Neural progenitor cell (in vitro differentiated cells): Measurements from ENCODE around the gene LUZP2. TPM values are rescaled to one million over a fixed set of nuclear protein-coding genes. Genes with fewer than 3 reads are reported as not detected.

Source experiments
- DNase-seq: peaks from one replicate; pipeline ENCODE4 v3.0.0-alpha.2; 2016; ENCODE audit warnings: low spot score
- H2AFZ ChIP-seq: fragments of 200-600 bp; sonication (generic); replicated peaks from 2 replicates; pipeline ENCODE4 v1.6.1; 2016; ENCODE audit warnings: antibody characterized with exemption
- H3F3A ChIP-seq: fragments of 200-600 bp; sonication (generic); 2 replicates; pipeline ENCODE4 v1.6.1; 2016; ENCODE audit warnings: antibody characterized with exemption, low read depth
- H3K27ac ChIP-seq: fragments of 200-600 bp; sonication (generic); 2 replicates; pipeline ENCODE4 v1.5.1; 2016; ENCODE audit warnings: mild to moderate bottlenecking
- H3K27me3 ChIP-seq: fragments of 200-600 bp; sonication (generic); 2 replicates; pipeline ENCODE4 v1.6.1; 2016; ENCODE audit warnings: mild to moderate bottlenecking, moderate library complexity
- H3K36me3 ChIP-seq: fragments of 200-600 bp; sonication (generic); 2 replicates; pipeline ENCODE4 v1.5.1; 2016
- H3K4me1 ChIP-seq: fragments of 200-600 bp; sonication (generic); 2 replicates; pipeline ENCODE4 v1.6.1; 2016; ENCODE audit warnings: mixed run types
- H3K4me2 ChIP-seq: fragments of 200-600 bp; sonication (generic); 2 replicates; pipeline ENCODE4 v1.6.1; 2016
- H3K4me3 ChIP-seq: fragments of 200-600 bp; sonication (generic); 2 replicates; pipeline ENCODE4 v1.5.1; 2016
- H3K79me2 ChIP-seq: fragments of 200-600 bp; sonication (generic); 2 replicates; pipeline ENCODE4 v1.6.1; 2016; ENCODE audit warnings: low read depth
- H3K9ac ChIP-seq: fragments of 200-600 bp; sonication (generic); 2 replicates; pipeline ENCODE4 v1.6.1; 2016
- H3K9me3 ChIP-seq: fragments of 200-600 bp; sonication (generic); 2 replicates; pipeline ENCODE4 v1.5.1; 2016; ENCODE audit warnings: low read depth
- H4K20me1 ChIP-seq: fragments of 200-600 bp; sonication (generic); 2 replicates; pipeline ENCODE4 v1.6.1; 2016; ENCODE audit warnings: low read depth
- H3K27ac Mint-ChIP-seq: 3 replicates; pipeline ENCODE4 v1.8.0; 2021; ENCODE audit warnings: mixed read lengths
- H3K27me3 Mint-ChIP-seq: 2 replicates; pipeline ENCODE4 v1.8.0; 2022; ENCODE audit warnings: low read depth, mild to moderate bottlenecking, inconsistent platforms, moderate library complexity, mixed read lengths; ENCODE audit not compliant: insufficient read depth
- H3K36me3 Mint-ChIP-seq: 3 replicates; pipeline ENCODE4 v1.8.0; 2021; ENCODE audit warnings: mixed read lengths
- H3K4me1 Mint-ChIP-seq: 3 replicates; pipeline ENCODE4 v1.8.0; 2021; ENCODE audit warnings: mixed read lengths
- H3K4me3 Mint-ChIP-seq: 3 replicates; pipeline ENCODE4 v1.8.0; 2021; ENCODE audit warnings: mild to moderate bottlenecking, moderate library complexity, mixed read lengths
- H3K9me3 Mint-ChIP-seq: 3 replicates; pipeline ENCODE4 v1.8.0; 2020; ENCODE audit warnings: mixed read lengths
- EZH2 ChIP-seq: fragments of 200-600 bp; sonication (generic); IDR thresholded peaks from 2 replicates; pipeline ENCODE4 v1.6.1; 2017; ENCODE audit warnings: antibody characterized with exemption, mild to moderate bottlenecking, moderate library complexity
- EZH2phosphoT487 ChIP-seq: fragments of 200-600 bp; sonication (generic); IDR thresholded peaks from 2 replicates; pipeline ENCODE4 v1.6.1; 2017; ENCODE audit warnings: antibody characterized with exemption
- total RNA-seq: library from RNA; depleted of rRNA; stranded (reverse); fragments of >200 nt; gene quantifications from 2 replicates; pipeline ENCODE4 v1.2.3, GENCODE V29; 2015; ENCODE audit warnings: low replicate concordance
- TF ChIP-seq, protein P1 (sequence below): fragments of 200-600 bp; sonication (generic); IDR thresholded peaks from 2 replicates; pipeline ENCODE4 v1.5.1; 2017; ENCODE audit warnings: antibody characterized with exemption, mild to moderate bottlenecking

Gene LUZP2
- total RNA-seq, 1 donor from 2014 or later: 2.5 TPM

- no peaks in the 10 kb centered on the region for H3K4me1 Mint-ChIP-seq
- no peaks in the 10 kb centered on the region for H3K36me3 Mint-ChIP-seq
- Histone ChIP-seq H2AFZ (no peak overlapping the region), H3K36me3 (no peaks in the 10 kb centered on the region), H3K4me3 (no peak overlapping the region), H4K20me1 (no peaks in the 10 kb centered on the region), H3K27ac (no peak overlapping the region), H3K9ac (no peak overlapping the region), H3K27me3 (no peaks in the 10 kb centered on the region), H3K9me3 (no peaks in the 10 kb centered on the region), H3F3A (no peaks in the 10 kb centered on the region), H3K4me2 (no peak overlapping the region), H3K79me2 (no peaks in the 10 kb centered on the region), H3K4me1 (no peaks in the 10 kb centered on the region)
- H3K27ac Mint-ChIP-seq: no peak overlapping the region
- H3K9me3 Mint-ChIP-seq: no peaks in the 10 kb centered on the region
- TF ChIP-seq EZH2phosphoT487 (no peak), EZH2 (no peak)
- TF ChIP-seq, protein P1, sequence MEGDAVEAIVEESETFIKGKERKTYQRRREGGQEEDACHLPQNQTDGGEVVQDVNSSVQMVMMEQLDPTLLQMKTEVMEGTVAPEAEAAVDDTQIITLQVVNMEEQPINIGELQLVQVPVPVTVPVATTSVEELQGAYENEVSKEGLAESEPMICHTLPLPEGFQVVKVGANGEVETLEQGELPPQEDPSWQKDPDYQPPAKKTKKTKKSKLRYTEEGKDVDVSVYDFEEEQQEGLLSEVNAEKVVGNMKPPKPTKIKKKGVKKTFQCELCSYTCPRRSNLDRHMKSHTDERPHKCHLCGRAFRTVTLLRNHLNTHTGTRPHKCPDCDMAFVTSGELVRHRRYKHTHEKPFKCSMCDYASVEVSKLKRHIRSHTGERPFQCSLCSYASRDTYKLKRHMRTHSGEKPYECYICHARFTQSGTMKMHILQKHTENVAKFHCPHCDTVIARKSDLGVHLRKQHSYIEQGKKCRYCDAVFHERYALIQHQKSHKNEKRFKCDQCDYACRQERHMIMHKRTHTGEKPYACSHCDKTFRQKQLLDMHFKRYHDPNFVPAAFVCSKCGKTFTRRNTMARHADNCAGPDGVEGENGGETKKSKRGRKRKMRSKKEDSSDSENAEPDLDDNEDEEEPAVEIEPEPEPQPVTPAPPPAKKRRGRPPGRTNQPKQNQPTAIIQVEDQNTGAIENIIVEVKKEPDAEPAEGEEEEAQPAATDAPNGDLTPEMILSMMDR: no peak
- no peak for DNase-seq
- no peaks in the 10 kb centered on the region for H3K27me3 Mint-ChIP-seq
- no peak overlapping the region for H3K4me3 Mint-ChIP-seq
Observed at GRCh38 chr11:24762076-24762475, 265.2 kb downstream of the LUZP2 start.

DNA sequence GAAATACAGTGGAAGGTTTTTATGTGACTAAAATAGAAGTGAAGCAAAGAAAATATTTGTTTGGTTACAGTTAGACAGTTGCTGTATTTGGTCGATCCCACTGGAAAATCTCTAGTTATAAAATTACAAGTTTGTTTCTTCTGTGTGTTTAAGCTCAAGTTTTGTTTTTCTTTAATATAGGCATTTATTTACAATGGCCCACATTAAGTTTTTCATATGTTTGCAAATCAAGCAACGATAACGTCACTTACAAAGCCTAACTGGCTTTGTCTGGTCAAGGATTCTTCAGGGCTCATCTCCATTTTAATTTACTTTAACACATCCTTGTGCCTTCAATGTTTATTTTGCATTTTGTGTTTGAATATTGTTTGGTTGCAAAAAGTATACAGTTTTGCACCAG, 270.6 kb downstream of the LUZP2 start:
- H3K9ac ChIP-seq: no peak overlapping the region
- no peak overlapping the region for H2AFZ ChIP-seq

DNA sequence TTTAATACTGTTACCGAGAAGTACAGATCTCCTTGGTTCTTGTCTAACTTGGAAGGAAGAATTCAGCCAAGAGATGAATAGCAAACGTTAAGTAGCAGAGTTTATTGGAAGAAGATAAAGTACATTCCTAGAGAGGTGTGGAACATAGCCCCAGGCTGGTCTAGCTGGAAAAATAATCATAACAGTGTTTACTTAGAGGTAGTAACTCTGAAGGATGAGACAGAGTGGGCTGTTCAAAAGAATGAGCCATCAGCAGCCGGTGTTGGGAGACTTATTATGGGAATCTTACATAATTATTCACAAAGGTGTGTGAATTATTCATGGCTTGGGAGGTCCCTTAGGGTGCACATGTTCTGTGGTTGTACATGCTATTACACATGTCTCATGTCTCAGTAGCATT, 276.5 kb downstream of the LUZP2 start:
- Histone ChIP-seq H3K27ac (no peak overlapping the region), H3K36me3 (no peaks in the 10 kb centered on the region), H3F3A (no peaks in the 10 kb centered on the region), H3K4me2 (no peak overlapping the region), H3K27me3 (no peaks in the 10 kb centered on the region), H3K4me1 (no peaks in the 10 kb centered on the region), H3K79me2 (no peaks in the 10 kb centered on the region), H2AFZ (no peak overlapping the region), H3K4me3 (no peak overlapping the region), H3K9me3 (no peaks in the 10 kb centered on the region), H4K20me1 (no peaks in the 10 kb centered on the region), H3K9ac (no peak overlapping the region)
- Mint-ChIP-seq H3K4me3 (no peak overlapping the region), H3K27ac (no peak overlapping the region), H3K36me3 (no peaks in the 10 kb centered on the region), H3K9me3 (no peaks in the 10 kb centered on the region), H3K4me1 (no peaks in the 10 kb centered on the region), H3K27me3 (no peaks in the 10 kb centered on the region)
- TF ChIP-seq EZH2phosphoT487 (no peak), EZH2 (no peak)
- TF ChIP-seq, protein P1: no peak
- no peak for DNase-seq

More for the DNA sequence above, 270.6 kb downstream of the LUZP2 start:
- Histone ChIP-seq H4K20me1 (no peaks in the 10 kb centered on the region), H3K27me3 (no peaks in the 10 kb centered on the region), H3K4me1 (no peaks in the 10 kb centered on the region), H3K27ac (no peak overlapping the region), H3K36me3 (no peaks in the 10 kb centered on the region), H3K4me2 (no peak overlapping the region), H3K79me2 (no peaks in the 10 kb centered on the region), H3K4me3 (no peak overlapping the region), H3F3A (no peaks in the 10 kb centered on the region), H3K9me3 (no peaks in the 10 kb centered on the region)
- H3K4me3 Mint-ChIP-seq: no peak overlapping the region
- no peaks in the 10 kb centered on the region for H3K36me3 Mint-ChIP-seq
- H3K27ac Mint-ChIP-seq: no peak overlapping the region
- TF ChIP-seq, protein P1: no peak
- no peak for DNase-seq
- no peaks in the 10 kb centered on the region for H3K9me3 Mint-ChIP-seq
- no peaks in the 10 kb centered on the region for H3K4me1 Mint-ChIP-seq
- no peaks in the 10 kb centered on the region for H3K27me3 Mint-ChIP-seq

- H3K9ac ChIP-seq: no peak overlapping the region
- H3F3A ChIP-seq: no peaks in the 10 kb centered on the region
- H3K4me1 ChIP-seq: no peaks in the 10 kb centered on the region
- Mint-ChIP-seq H3K27me3 (no peaks in the 10 kb centered on the region), H3K4me3 (no peak overlapping the region), H3K4me1 (no peaks in the 10 kb centered on the region), H3K9me3 (no peaks in the 10 kb centered on the region), H3K27ac (no peak overlapping the region), H3K36me3 (no peaks in the 10 kb centered on the region)
- H4K20me1 ChIP-seq: no peaks in the 10 kb centered on the region
- DNase-seq: peak; percentile 29
- no peak overlapping the region for H2AFZ ChIP-seq
- TF ChIP-seq, protein P1: peak; percentile 44
- TF ChIP-seq EZH2: no peak
- no peak for TF ChIP-seq EZH2phosphoT487
- no peak overlapping the region for H3K4me3 ChIP-seq
- H3K9me3 ChIP-seq: no peaks in the 10 kb centered on the region
- no peak overlapping the region for H3K27ac ChIP-seq
- no peaks in the 10 kb centered on the region for H3K36me3 ChIP-seq
- H3K79me2 ChIP-seq: no peaks in the 10 kb centered on the region
- H3K27me3 ChIP-seq: no peaks in the 10 kb centered on the region
- no peak overlapping the region for H3K4me2 ChIP-seq
Observed at GRCh38 chr11:24779791-24780190, 282.9 kb downstream of the LUZP2 start.
